Cardiac septum (tissue), 1 donor: ENCODE data around the gene FAM20C. TPM values are rescaled to one million over a fixed set of nuclear protein-coding genes. Genes with fewer than 3 reads are reported as not detected.
"Not testable (repeated sequence)": the region's sequence is repeated elsewhere in the genome, so short reads cannot be mapped to it uniquely, and the experiment has no call there.

Source experiments
- DNase-seq: peaks from one replicate; pipeline ENCODE4 v3.0.0-alpha.2; 2020; ENCODE audit warnings: low spot score
- intact Hi-C: fragments of 100-400 bp; cut with DNase I; formaldehyde crosslinking; loops from one replicate; pipeline ENCODE4 v1.14.0; 2022
- total RNA-seq: library from RNA; stranded (reverse); fragmentation: NEBNext Ultra II Directional; extraction: Animal tissue kit (Norgen Biotek cat#: 25700); gene quantifications from one replicate; pipeline ENCODE4 v1.2.1, GENCODE V29; 2021
- donor health status: DM: no; HTN: no; CAD: no.

The FAM20C gene
- total RNA-seq, 1 donor from 2014 or later: 30.2 TPM

- no peak for DNase-seq
- intact Hi-C loops: loop anchor here (5.0 kb wide), 2 partner anchors 41 to 91 kb away; partner anchors contain the start of gene FAM20C
Observed at GRCh38 chr7:233249-234035, 41.1 kb downstream of the FAM20C start.

- DNase-seq: no peak
- intact Hi-C loops: loop anchor here (5.0 kb wide), 2 partner anchors 42 to 92 kb away; partner anchors contain the start of gene FAM20C
Observed at GRCh38 chr7:234051-234707, 41.8 kb downstream of the FAM20C start.

- DNase-seq: no peak
- intact Hi-C loops: loop anchor here (5.0 kb wide), 2 partner anchors 43 to 93 kb away; partner anchors contain the start of gene FAM20C
Observed at GRCh38 chr7:234708-235553, 42.6 kb downstream of the FAM20C start.

GRCh38 chr7:235576-236395 lies 43.4 kb downstream of the FAM20C start:
- no peak for DNase-seq
- intact Hi-C loops: no loop called here

GRCh38 chr7:236967-237366 lies 44.6 kb downstream of the FAM20C start:
- no peak for DNase-seq
- intact Hi-C loops: no loop called here

GRCh38 chr7:237385-237784 lies 45.0 kb downstream of the FAM20C start:
- DNase-seq: no peak
- intact Hi-C loops: no loop called here

- intact Hi-C loops: no loop called here
Observed at GRCh38 chr7:240146-240676, 47.8 kb downstream of the FAM20C start.

GRCh38 chr7:240887-241421 lies 48.6 kb downstream of the FAM20C start:
- intact Hi-C loops: no loop called here
- DNase-seq: no peak

More at GRCh38 chr7:240146-240676, 47.8 kb downstream of the FAM20C start:
- DNase-seq: no peak

GRCh38 chr7:241513-241912 lies 49.1 kb downstream of the FAM20C start:
- no peak for DNase-seq
- intact Hi-C loops: no loop called here

GRCh38 chr7:242826-243579 lies 50.6 kb downstream of the FAM20C start:
- intact Hi-C loops, DNase-seq: not testable (repeated sequence)

GRCh38 chr7:243580-243978 lies 51.2 kb downstream of the FAM20C start:
- DNase-seq, intact Hi-C loops: not testable (repeated sequence)

GRCh38 chr7:244974-245373 lies 52.6 kb downstream of the FAM20C start:
- DNase-seq: no peak
- intact Hi-C loops: no loop called here

GRCh38 chr7:245574-246295 lies 53.4 kb downstream of the FAM20C start:
- intact Hi-C loops: no loop called here
- no peak for DNase-seq

- DNase-seq: no peak
- intact Hi-C loops: no loop called here
Observed at GRCh38 chr7:246451-246850, 54.1 kb downstream of the FAM20C start.

GRCh38 chr7:247181-247580 lies 54.8 kb downstream of the FAM20C start:
- intact Hi-C loops: no loop called here
- no peak for DNase-seq

- intact Hi-C loops: no loop called here
- DNase-seq: no peak
Observed at GRCh38 chr7:247636-248035, 55.3 kb downstream of the FAM20C start.

- DNase-seq: no peak
- intact Hi-C loops: no loop called here
Observed at GRCh38 chr7:248732-249435, 56.5 kb downstream of the FAM20C start.
